ENCODE data around the gene MACROD2. TPM values are rescaled to one million over a fixed set of nuclear protein-coding genes. Genes with fewer than 3 reads are reported as not detected.

MACROD2 gene
- total RNA-seq, 2 donors from 2014 or later, result 0.95 to 4.2 TPM

- H3K36me3 ChIP-seq, result no peaks in the 10 kb centered on the region
- TF ChIP-seq, protein P1, sequence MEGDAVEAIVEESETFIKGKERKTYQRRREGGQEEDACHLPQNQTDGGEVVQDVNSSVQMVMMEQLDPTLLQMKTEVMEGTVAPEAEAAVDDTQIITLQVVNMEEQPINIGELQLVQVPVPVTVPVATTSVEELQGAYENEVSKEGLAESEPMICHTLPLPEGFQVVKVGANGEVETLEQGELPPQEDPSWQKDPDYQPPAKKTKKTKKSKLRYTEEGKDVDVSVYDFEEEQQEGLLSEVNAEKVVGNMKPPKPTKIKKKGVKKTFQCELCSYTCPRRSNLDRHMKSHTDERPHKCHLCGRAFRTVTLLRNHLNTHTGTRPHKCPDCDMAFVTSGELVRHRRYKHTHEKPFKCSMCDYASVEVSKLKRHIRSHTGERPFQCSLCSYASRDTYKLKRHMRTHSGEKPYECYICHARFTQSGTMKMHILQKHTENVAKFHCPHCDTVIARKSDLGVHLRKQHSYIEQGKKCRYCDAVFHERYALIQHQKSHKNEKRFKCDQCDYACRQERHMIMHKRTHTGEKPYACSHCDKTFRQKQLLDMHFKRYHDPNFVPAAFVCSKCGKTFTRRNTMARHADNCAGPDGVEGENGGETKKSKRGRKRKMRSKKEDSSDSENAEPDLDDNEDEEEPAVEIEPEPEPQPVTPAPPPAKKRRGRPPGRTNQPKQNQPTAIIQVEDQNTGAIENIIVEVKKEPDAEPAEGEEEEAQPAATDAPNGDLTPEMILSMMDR (IDR thresholded peaks at IDR 0.05), result no peak
- H3K4me1 ChIP-seq (ENCODE audit: control insufficient read depth in 1 of 2, low read depth in 2 of 2), result peaks cover 1 to 4% of the 10 kb centered on the region in 2 donors
- H3K27me3 ChIP-seq (replicated peaks; ENCODE audit: insufficient read depth), result no peaks in the 10 kb centered on the region
- DNase-seq (ENCODE audit: low spot score) (no peak), ATAC-seq (ENCODE audit: insufficient number of reproducible peaks, low FRiP score, low read depth) (no peak)
- H3K9me3 ChIP-seq, result no peaks in the 10 kb centered on the region
- no peak overlapping the region for H3K4me3 ChIP-seq
- H3K27ac ChIP-seq, result no peak overlapping the region
Observed at GRCh38 chr20:14991023-14991422, 995.7 kb downstream of the MACROD2 start.

GRCh38 chr20:14992153-14992552, 996.8 kb downstream of the MACROD2 start:
- Histone ChIP-seq H3K4me1 (ENCODE audit: control insufficient read depth in 1 of 2, low read depth in 2 of 2) (no peaks in the 10 kb centered on the region), H3K9me3 (no peaks in the 10 kb centered on the region), H3K4me3 (no peak overlapping the region), H3K27ac (no peak overlapping the region), H3K36me3 (no peaks in the 10 kb centered on the region), H3K27me3 (replicated peaks; ENCODE audit: insufficient read depth) (no peaks in the 10 kb centered on the region)
- TF ChIP-seq, protein P1 (IDR thresholded peaks at IDR 0.05), result no peak
- no peak for ATAC-seq (ENCODE audit: insufficient number of reproducible peaks, low FRiP score, low read depth)
- DNase-seq (ENCODE audit: low spot score), result no peak

GRCh38 chr20:14992961-14993360, 997.6 kb downstream of the MACROD2 start:
- Histone ChIP-seq H3K27me3 (replicated peaks; ENCODE audit: insufficient read depth) (no peaks in the 10 kb centered on the region), H3K4me1 (ENCODE audit: control insufficient read depth in 1 of 2, low read depth in 2 of 2) (no peaks in the 10 kb centered on the region), H3K9me3 (no peaks in the 10 kb centered on the region), H3K27ac (no peak overlapping the region), H3K36me3 (no peaks in the 10 kb centered on the region), H3K4me3 (no peak overlapping the region)
- no peak for DNase-seq (ENCODE audit: low spot score)
- TF ChIP-seq, protein P1 (IDR thresholded peaks at IDR 0.05), result no peak
- no peak for ATAC-seq (ENCODE audit: insufficient number of reproducible peaks, low FRiP score, low read depth)

GRCh38 chr20:14996883-14997672, 1001.8 kb downstream of the MACROD2 start:
- H3K36me3 ChIP-seq, result no peaks in the 10 kb centered on the region
- H3K4me1 ChIP-seq (ENCODE audit: control insufficient read depth in 1 of 2, low read depth in 2 of 2), result no peaks in the 10 kb centered on the region
- H3K4me3 ChIP-seq, result no peak overlapping the region
- no peaks in the 10 kb centered on the region for H3K27me3 ChIP-seq (replicated peaks; ENCODE audit: insufficient read depth)
- no peak overlapping the region for H3K27ac ChIP-seq
- DNase-seq (ENCODE audit: low spot score), result no peak
- no peaks in the 10 kb centered on the region for H3K9me3 ChIP-seq
- TF ChIP-seq, protein P1 (IDR thresholded peaks at IDR 0.05), result no peak
- ATAC-seq (ENCODE audit: insufficient number of reproducible peaks, low FRiP score, low read depth), result no peak

GRCh38 chr20:14997791-14998190, 1002.5 kb downstream of the MACROD2 start:
- H3K4me1 ChIP-seq (ENCODE audit: control insufficient read depth in 1 of 2, low read depth in 2 of 2), result no peaks in the 10 kb centered on the region
- TF ChIP-seq, protein P1 (IDR thresholded peaks at IDR 0.05), result no peak
- H3K4me3 ChIP-seq, result no peak overlapping the region
- no peak overlapping the region for H3K27ac ChIP-seq
- no peaks in the 10 kb centered on the region for H3K36me3 ChIP-seq
- ATAC-seq (ENCODE audit: insufficient number of reproducible peaks, low FRiP score, low read depth) (no peak), DNase-seq (ENCODE audit: low spot score) (no peak)
- H3K27me3 ChIP-seq (replicated peaks; ENCODE audit: insufficient read depth), result no peaks in the 10 kb centered on the region
- H3K9me3 ChIP-seq, result no peaks in the 10 kb centered on the region
